Mucosa of rectum (tissue), 2 donors: ENCODE measurements around the gene TCP10L.

Source experiments
- H3K27ac ChIP-seq, 2 donors: one replicate each; pipeline ENCODE4 v1.7.0; 2013; ENCODE audit warnings: inconsistent platforms in 2 of 2, low read depth in 2 of 2, low read length in 2 of 2
- H3K27me3 ChIP-seq, 2 donors: one replicate each; pipeline ENCODE4 v1.7.0; 2013; ENCODE audit warnings: low read length in 2 of 2; ENCODE audit not compliant: control insufficient read depth in 2 of 2, insufficient read depth in 2 of 2
- H3K36me3 ChIP-seq, 2 donors: one replicate each; pipeline ENCODE4 v1.7.0; 2013; ENCODE audit warnings: low read length in 2 of 2; ENCODE audit not compliant: control insufficient read depth in 2 of 2, insufficient read depth in 2 of 2
- H3K4me1 ChIP-seq, 2 donors: one replicate each; pipeline ENCODE4 v1.7.0; 2013; ENCODE audit warnings: low read length in 2 of 2, mild to moderate bottlenecking in 1 of 2; ENCODE audit not compliant: control insufficient read depth in 2 of 2, insufficient read depth in 2 of 2
- H3K4me3 ChIP-seq, 2 donors: one replicate each; pipeline ENCODE4 v1.7.0; 2013; ENCODE audit warnings: low read length in 2 of 2
- H3K9ac ChIP-seq, 2 donors: one replicate each; pipeline ENCODE4 v1.7.0; 2013; ENCODE audit warnings: low read length in 2 of 2, low read depth in 1 of 2, mild to moderate bottlenecking in 1 of 2
- H3K9me3 ChIP-seq, 2 donors: one replicate each; pipeline ENCODE4 v1.7.0; 2013; ENCODE audit warnings: low read length in 2 of 2; ENCODE audit not compliant: control insufficient read depth in 2 of 2
- donor health status: healthy.
- donor health status: Normal muscosa, but diverticular disease.

Gene TCP10L

GRCh38 chr21:32525282-32525681, 60.0 kb downstream of the TCP10L start:
- no peaks in the 10 kb centered on the region for H3K9me3 ChIP-seq
- no peaks in the 10 kb centered on the region for H3K27me3 ChIP-seq
- H3K9ac ChIP-seq = no peak overlapping the region
- no peaks in the 10 kb centered on the region for H3K36me3 ChIP-seq
- no peak overlapping the region for H3K27ac ChIP-seq
- no peaks in the 10 kb centered on the region for H3K4me1 ChIP-seq
- no peak overlapping the region for H3K4me3 ChIP-seq

GRCh38 chr21:32523988-32524719, 61.2 kb downstream of the TCP10L start:
- Histone ChIP-seq H3K27me3 (no peaks in the 10 kb centered on the region), H3K4me1 (no peaks in the 10 kb centered on the region), H3K4me3 (no peak overlapping the region), H3K27ac (peak overlapping the region in 1 of 2 donors; percentile 3), H3K9me3 (no peaks in the 10 kb centered on the region), H3K36me3 (no peaks in the 10 kb centered on the region), H3K9ac (no peak overlapping the region)
